HCT116 (cell line): ENCODE results near the gene RMND5A. TPM values are rescaled to one million over a fixed set of nuclear protein-coding genes. Genes with fewer than 3 reads are reported as not detected.

Source experiments
- ATAC-seq: fragments of 200-7000 bp; cut with Tn5 transposase; 2 replicates; pipeline ENCODE4 v1.9.1; 2020; ENCODE audit warnings: mild to moderate bottlenecking, moderate library complexity
- BruUV-seq: library from RNA; stranded (reverse); fragments of 400-500 nt; replicated peaks from 2 replicates; lab custom pipeline; 2021; lab: Mats Ljungman, UMichigan
- CTCF ChIA-PET: fragments of 300-600 bp; sonication (Branson Sonifier 250); formaldehyde crosslinking; loops from one replicate; lab custom pipeline; 2021; ENCODE audit warnings: antibody characterized with exemption; lab: Charles Lee
- POLR2A ChIA-PET: fragments of 300-600, 350-600 bp; sonication (Branson Sonifier 250); formaldehyde crosslinking; loops from one replicate; lab custom pipeline; 2021; ENCODE audit warnings: antibody characterized with exemption; lab: Charles Lee
- RAD21 ChIA-PET, 2 experiments: fragments of 300-600 bp; sonication (Branson Sonifier 250); formaldehyde crosslinking; loops; one replicate each; lab custom pipeline; 2023; ENCODE audit warnings: low total read pairs in 2 of 2; ENCODE audit not compliant: uncharacterized antibody in 2 of 2, unreplicated experiment in 2 of 2, low non-redundant PET in 1 of 2; lab: Charles Lee
- DNase-seq: peaks from one replicate; pipeline ENCODE4 v3.0.0-alpha.2; 2010; ENCODE audit warnings: low read depth, low spot score
- H2AFZ ChIP-seq: fragments of 200-600 bp; shearing (Covaris generic), sonication (generic); 2 replicates; pipeline ENCODE4 v1.6.1; 2017; ENCODE audit warnings: low read depth, mixed run types, mixed read lengths, antibody characterized with exemption, low read length; ENCODE audit not compliant: poor library complexity, severe bottlenecking
- H3K27ac ChIP-seq: 2 replicates; pipeline ENCODE4 v1.5.1; 2012; ENCODE audit warnings: low read depth, low read length
- H3K27me3 ChIP-seq: fragments of 200-600 bp; sonication (generic); 2 replicates; pipeline ENCODE4 v1.6.1; 2016; ENCODE audit warnings: mixed run types, low read length, mixed read lengths; ENCODE audit not compliant: insufficient read depth
- H3K36me3 ChIP-seq, 2 experiments: fragments of 200-500 bp in 1 of 2; fragments of 200-600 bp in 1 of 2; sonication (Bioruptor generic) in 1 of 2; sonication (generic) in 1 of 2; 2 replicates each; pipeline versions ENCODE4 v1.5.1 to v1.6.1; 2014 to 2016; ENCODE audit warnings: low read length in 2 of 2, inconsistent platforms in 1 of 2, mixed read lengths in 1 of 2, mixed run types in 1 of 2; ENCODE audit not compliant: insufficient read depth in 2 of 2, control insufficient read depth in 1 of 2
- H3K4me1 ChIP-seq, 2 experiments: fragments of 200-600 bp in 1 of 2; sonication (generic) in 1 of 2; 2 replicates each; pipeline versions ENCODE4 v1.5.1 to v1.6.1; 2012 to 2017; ENCODE audit warnings: low read length in 2 of 2, inconsistent platforms in 1 of 2, mild to moderate bottlenecking in 1 of 2, mixed read lengths in 1 of 2, mixed run types in 1 of 2, moderate library complexity in 1 of 2; ENCODE audit not compliant: insufficient read depth in 2 of 2, control insufficient read depth in 1 of 2
- H3K4me2 ChIP-seq: fragments of 200-600 bp; sonication (generic); 2 replicates; pipeline ENCODE4 v1.6.1; 2017; ENCODE audit warnings: mixed run types, low read length, mixed read lengths
- H3K4me3 ChIP-seq, 2 experiments: fragments of 200-600 bp in 1 of 2; sonication (generic) in 1 of 2; replicated peaks in 1 of 2; 2 replicates each; pipeline ENCODE4 v1.5.1; 2011 to 2016; ENCODE audit warnings: low read length in 2 of 2, control low read depth in 1 of 2, low read depth in 1 of 2, mild to moderate bottlenecking in 1 of 2, mixed read lengths in 1 of 2, mixed run types in 1 of 2
- H3K79me2 ChIP-seq: fragments of 200-600 bp; sonication (generic); 2 replicates; pipeline ENCODE4 v1.6.1; 2017; ENCODE audit warnings: mild to moderate bottlenecking, mixed run types, low read length, moderate library complexity, mixed read lengths; ENCODE audit not compliant: insufficient read depth
- H3K9ac ChIP-seq: fragments of 200-600 bp; sonication (generic); 2 replicates; pipeline ENCODE4 v1.6.1; 2016; ENCODE audit warnings: low read length, mixed read lengths
- H3K9me2 ChIP-seq: fragments of 200-600 bp; sonication (generic), shearing (Covaris generic); 2 replicates; pipeline ENCODE4 v1.6.1; 2017; ENCODE audit warnings: mixed run types, mild to moderate bottlenecking, moderate library complexity; ENCODE audit not compliant: insufficient read depth
- H3K9me3 ChIP-seq, 2 experiments: fragments of 200-500 bp in 1 of 2; fragments of 200-600 bp in 1 of 2; sonication (Bioruptor generic) in 1 of 2; sonication (generic) in 1 of 2; 2 replicates each; pipeline ENCODE4 v1.6.1; 2014 to 2017; ENCODE audit warnings: low read length in 2 of 2, mixed read lengths in 2 of 2, inconsistent platforms in 1 of 2, low read depth in 1 of 2, mild to moderate bottlenecking in 1 of 2, mixed run types in 1 of 2, moderate library complexity in 1 of 2; ENCODE audit not compliant: control insufficient read depth in 1 of 2, insufficient read depth in 1 of 2
- H4K20me1 ChIP-seq: fragments of 200-600 bp; sonication (generic), shearing (Covaris generic); 2 replicates; pipeline ENCODE4 v1.6.1; 2017; ENCODE audit warnings: mixed run types, mild to moderate bottlenecking, moderate library complexity; ENCODE audit not compliant: insufficient read depth
- ELF1 ChIP-seq: IDR thresholded peaks from 2 replicates; pipeline ENCODE4 v1.6.1; 2012; ENCODE audit warnings: low read depth, borderline replicate concordance
- EZH2 ChIP-seq: fragments of 200-600 bp; sonication (generic); IDR thresholded peaks from 2 replicates; pipeline ENCODE4 v1.6.1; 2017; ENCODE audit warnings: antibody characterized with exemption, mixed run types
- EZH2phosphoT487 ChIP-seq: fragments of 200-600 bp; IDR thresholded peaks from 2 replicates; pipeline ENCODE4 v1.6.1; 2018; ENCODE audit warnings: antibody characterized with exemption, borderline replicate concordance
- FOSL1 ChIP-seq: IDR thresholded peaks from 2 replicates; pipeline ENCODE4 v1.6.1; 2012; ENCODE audit warnings: low read depth
- POLR2A ChIP-seq: IDR thresholded peaks from 2 replicates; pipeline ENCODE4 v1.7.0; 2011; ENCODE audit warnings: borderline replicate concordance; ENCODE audit not compliant: insufficient read depth, insufficient read length; ENCODE audit errors: extremely low read depth
- RAD21 ChIP-seq: IDR thresholded peaks from 2 replicates; pipeline ENCODE4 v1.6.1; 2012; ENCODE audit warnings: low read depth, mild to moderate bottlenecking
- SP1 ChIP-seq: IDR thresholded peaks from 2 replicates; pipeline ENCODE4 v1.6.1; 2012; ENCODE audit warnings: low read depth
- intact Hi-C: fragments of 100-400 bp; cut with micrococcal nuclease; formaldehyde crosslinking; loops from 2 replicates; pipeline ENCODE4 v1.10.0; 2022
- total RNA-seq: library from RNA; stranded (reverse); gene quantifications from one replicate; pipeline ENCODE4 v1.2.1, GENCODE V29; 2021; ENCODE audit not compliant: unreplicated experiment
- TF ChIP-seq, protein P1 (sequence below): IDR thresholded peaks from 2 replicates; pipeline ENCODE4 v1.6.1; 2012; ENCODE audit warnings: low read depth
- TF ChIP-seq, protein P2 (sequence below): IDR thresholded peaks from 2 replicates; pipeline ENCODE4 v1.6.1; 2012

The RMND5A gene
- total RNA-seq, 1 experiment from 2014 or later = 32.4 TPM

DNA sequence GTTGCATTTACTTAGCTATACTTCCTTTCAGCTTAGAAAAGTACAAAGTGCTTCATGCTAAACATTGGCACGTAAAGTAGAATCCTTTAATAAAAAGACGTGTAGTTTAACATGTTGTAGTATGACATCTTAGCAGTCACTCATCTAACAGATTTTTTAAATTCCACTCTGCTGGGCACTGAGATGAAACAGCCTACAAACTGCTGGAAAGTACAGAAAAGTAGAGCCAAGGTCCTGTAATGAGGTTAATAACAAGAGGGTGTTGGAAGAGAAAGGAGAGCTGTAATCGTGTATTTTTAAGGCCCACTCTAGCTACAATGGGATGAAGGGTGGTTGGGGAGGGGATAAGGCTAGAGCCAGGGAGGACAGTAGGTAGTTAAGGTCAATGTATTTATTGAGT is 59.9 kb downstream of the RMND5A start:
- Histone ChIP-seq H3K9ac (no peak overlapping the region), H4K20me1 (no peaks in the 10 kb centered on the region), H2AFZ (no peak overlapping the region), H3K4me3 (no peak overlapping the region), H3K79me2 (no peaks in the 10 kb centered on the region), H3K9me2 (no peaks in the 10 kb centered on the region), H3K4me2 (no peak overlapping the region), H3K4me1 (no peaks in the 10 kb centered on the region), H3K27me3 (no peaks in the 10 kb centered on the region), H3K9me3 (no peaks in the 10 kb centered on the region), H3K27ac (no peak overlapping the region), H3K36me3 (peaks cover 0 to 2% of the 10 kb centered on the region in 2 experiments; a peak in 1 of 4 replicates)
- BruUV-seq = no TSS peak
- TF ChIP-seq POLR2A = no peak
- no peak for TF ChIP-seq FOSL1
- TF ChIP-seq, protein P1, sequence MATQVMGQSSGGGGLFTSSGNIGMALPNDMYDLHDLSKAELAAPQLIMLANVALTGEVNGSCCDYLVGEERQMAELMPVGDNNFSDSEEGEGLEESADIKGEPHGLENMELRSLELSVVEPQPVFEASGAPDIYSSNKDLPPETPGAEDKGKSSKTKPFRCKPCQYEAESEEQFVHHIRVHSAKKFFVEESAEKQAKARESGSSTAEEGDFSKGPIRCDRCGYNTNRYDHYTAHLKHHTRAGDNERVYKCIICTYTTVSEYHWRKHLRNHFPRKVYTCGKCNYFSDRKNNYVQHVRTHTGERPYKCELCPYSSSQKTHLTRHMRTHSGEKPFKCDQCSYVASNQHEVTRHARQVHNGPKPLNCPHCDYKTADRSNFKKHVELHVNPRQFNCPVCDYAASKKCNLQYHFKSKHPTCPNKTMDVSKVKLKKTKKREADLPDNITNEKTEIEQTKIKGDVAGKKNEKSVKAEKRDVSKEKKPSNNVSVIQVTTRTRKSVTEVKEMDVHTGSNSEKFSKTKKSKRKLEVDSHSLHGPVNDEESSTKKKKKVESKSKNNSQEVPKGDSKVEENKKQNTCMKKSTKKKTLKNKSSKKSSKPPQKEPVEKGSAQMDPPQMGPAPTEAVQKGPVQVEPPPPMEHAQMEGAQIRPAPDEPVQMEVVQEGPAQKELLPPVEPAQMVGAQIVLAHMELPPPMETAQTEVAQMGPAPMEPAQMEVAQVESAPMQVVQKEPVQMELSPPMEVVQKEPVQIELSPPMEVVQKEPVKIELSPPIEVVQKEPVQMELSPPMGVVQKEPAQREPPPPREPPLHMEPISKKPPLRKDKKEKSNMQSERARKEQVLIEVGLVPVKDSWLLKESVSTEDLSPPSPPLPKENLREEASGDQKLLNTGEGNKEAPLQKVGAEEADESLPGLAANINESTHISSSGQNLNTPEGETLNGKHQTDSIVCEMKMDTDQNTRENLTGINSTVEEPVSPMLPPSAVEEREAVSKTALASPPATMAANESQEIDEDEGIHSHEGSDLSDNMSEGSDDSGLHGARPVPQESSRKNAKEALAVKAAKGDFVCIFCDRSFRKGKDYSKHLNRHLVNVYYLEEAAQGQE = no peak
- TF ChIP-seq, protein P2, sequence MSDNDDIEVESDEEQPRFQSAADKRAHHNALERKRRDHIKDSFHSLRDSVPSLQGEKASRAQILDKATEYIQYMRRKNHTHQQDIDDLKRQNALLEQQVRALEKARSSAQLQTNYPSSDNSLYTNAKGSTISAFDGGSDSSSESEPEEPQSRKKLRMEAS = no peak
- TF ChIP-seq EZH2 = no peak
- TF ChIP-seq SP1 = no peak
- no peak for TF ChIP-seq RAD21
- no peak for TF ChIP-seq ELF1
- TF ChIP-seq EZH2phosphoT487 = no peak
- intact Hi-C loops = no loop called here
- POLR2A ChIA-PET = no interaction called here
- CTCF ChIA-PET = no interaction called here
- ATAC-seq (no peak), DNase-seq (no peak)
- RAD21 ChIA-PET = no interaction called here
